ENCODE results near the gene WASF2. TPM values are rescaled to one million over a fixed set of nuclear protein-coding genes. Genes with fewer than 3 reads are reported as not detected.

Gene WASF2
- total RNA-seq, 1 donor from 2014 or later = 22.1 TPM

DNA sequence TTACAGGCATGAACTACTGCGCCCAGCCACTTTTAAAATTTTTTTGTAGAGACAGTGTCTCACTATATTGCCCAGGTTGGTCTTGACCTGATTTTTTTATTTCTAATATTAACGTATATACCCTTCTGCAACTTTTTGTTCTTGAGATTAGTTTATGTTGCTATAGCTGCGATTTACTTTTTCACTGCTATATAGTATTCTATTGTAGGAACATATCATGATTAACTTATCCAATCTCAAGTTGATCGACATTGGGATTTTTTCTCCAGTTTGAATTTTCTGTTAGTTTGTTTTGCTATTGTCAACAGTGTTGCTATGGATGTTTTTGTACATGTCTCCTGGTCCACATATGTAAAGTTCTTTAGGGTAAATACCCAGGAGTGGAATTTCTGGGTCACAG lies 35.4 kb downstream of the WASF2 start:
- Histone ChIP-seq H3K36me3 (ENCODE audit: control insufficient read depth, insufficient read depth, low read length) (no peaks in the 10 kb centered on the region), H3K4me3 (ENCODE audit: low read depth, low read length) (no peak overlapping the region), H3K27me3 (ENCODE audit: control insufficient read depth, insufficient read depth, low read length) (no peaks in the 10 kb centered on the region)
- TF ChIP-seq, protein P1, sequence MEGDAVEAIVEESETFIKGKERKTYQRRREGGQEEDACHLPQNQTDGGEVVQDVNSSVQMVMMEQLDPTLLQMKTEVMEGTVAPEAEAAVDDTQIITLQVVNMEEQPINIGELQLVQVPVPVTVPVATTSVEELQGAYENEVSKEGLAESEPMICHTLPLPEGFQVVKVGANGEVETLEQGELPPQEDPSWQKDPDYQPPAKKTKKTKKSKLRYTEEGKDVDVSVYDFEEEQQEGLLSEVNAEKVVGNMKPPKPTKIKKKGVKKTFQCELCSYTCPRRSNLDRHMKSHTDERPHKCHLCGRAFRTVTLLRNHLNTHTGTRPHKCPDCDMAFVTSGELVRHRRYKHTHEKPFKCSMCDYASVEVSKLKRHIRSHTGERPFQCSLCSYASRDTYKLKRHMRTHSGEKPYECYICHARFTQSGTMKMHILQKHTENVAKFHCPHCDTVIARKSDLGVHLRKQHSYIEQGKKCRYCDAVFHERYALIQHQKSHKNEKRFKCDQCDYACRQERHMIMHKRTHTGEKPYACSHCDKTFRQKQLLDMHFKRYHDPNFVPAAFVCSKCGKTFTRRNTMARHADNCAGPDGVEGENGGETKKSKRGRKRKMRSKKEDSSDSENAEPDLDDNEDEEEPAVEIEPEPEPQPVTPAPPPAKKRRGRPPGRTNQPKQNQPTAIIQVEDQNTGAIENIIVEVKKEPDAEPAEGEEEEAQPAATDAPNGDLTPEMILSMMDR (IDR thresholded peaks at IDR 0.05; ENCODE audit: insufficient read depth, low read length, severe bottlenecking) = no peak
- FAIRE-seq = no peak
- no peak for DNase-seq (ENCODE audit: low read depth)

DNA sequence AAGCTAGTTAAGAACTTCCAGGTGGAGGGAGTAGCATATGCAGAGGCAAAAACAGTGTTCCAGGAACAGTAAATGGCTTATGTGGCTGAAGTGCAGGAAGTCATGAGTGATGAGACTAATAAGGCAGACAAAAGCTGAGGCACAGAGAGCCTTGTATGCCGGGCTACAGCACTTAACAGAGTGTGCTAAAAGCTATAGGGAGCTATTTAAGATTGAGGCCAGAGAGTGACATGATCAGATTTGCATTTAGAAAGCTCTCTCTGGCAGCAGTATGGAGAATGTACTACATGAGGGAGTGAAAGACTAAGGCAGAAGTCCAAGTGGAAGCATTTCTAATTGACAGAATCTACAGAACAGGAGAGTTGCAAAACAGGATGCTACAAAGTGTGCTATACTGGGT lies 38.6 kb downstream of the WASF2 start:
- DNase-seq (ENCODE audit: low read depth) (no peak), FAIRE-seq (no peak)
- TF ChIP-seq, protein P1 (IDR thresholded peaks at IDR 0.05; ENCODE audit: insufficient read depth, low read length, severe bottlenecking) = no peak
- peaks cover 2% of the 10 kb centered on the region for H3K36me3 ChIP-seq (ENCODE audit: control insufficient read depth, insufficient read depth, low read length)
- H3K27me3 ChIP-seq (ENCODE audit: control insufficient read depth, insufficient read depth, low read length) = no peaks in the 10 kb centered on the region
- no peak overlapping the region for H3K4me3 ChIP-seq (ENCODE audit: low read depth, low read length)

DNA sequence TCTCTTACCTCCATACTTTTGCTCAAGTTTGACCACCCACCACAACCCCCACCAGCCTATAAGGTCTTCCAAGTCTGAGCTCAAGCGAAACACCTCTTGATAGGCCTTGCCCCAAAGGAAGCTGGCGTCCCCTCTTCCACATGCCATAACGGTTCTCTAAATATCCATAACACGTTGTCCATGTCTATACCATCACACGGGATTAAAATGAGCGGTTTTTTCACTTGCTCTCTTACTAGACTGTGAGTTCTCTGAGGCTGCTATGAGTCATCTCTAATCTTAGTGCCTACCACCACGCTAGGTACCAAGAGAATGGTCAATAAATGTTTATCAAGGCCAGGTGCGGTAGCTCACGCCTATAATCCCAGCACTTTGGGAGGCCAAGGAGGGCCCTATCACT lies 41.0 kb downstream of the WASF2 start:
- H3K4me3 ChIP-seq (ENCODE audit: low read depth, low read length) = no peak overlapping the region
- no peak for FAIRE-seq
- TF ChIP-seq, protein P1 (IDR thresholded peaks at IDR 0.05; ENCODE audit: insufficient read depth, low read length, severe bottlenecking) = no peak
- H3K36me3 ChIP-seq (ENCODE audit: control insufficient read depth, insufficient read depth, low read length) = peaks cover 3% of the 10 kb centered on the region
- DNase-seq (ENCODE audit: low read depth) = no peak
- H3K27me3 ChIP-seq (ENCODE audit: control insufficient read depth, insufficient read depth, low read length) = no peaks in the 10 kb centered on the region

DNA sequence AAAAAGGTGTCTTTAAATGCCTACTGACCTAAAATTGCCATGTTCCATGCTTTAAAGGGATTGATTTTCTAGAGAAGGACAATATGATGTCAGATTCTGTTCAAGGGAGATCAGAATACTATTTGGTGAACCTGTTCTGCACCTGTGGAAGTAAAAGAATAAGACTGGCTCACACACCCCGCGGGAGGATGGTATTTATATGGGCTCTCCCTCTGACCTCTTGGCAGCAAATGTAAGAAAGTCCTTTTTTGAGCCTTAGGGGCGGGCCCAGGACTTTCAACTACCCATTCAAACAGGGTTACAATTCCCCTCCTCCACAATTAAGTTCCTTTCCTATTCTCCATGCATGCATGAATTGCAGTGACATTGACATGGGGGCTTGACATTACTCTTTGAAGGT lies 42.1 kb downstream of the WASF2 start:
- DNase-seq (ENCODE audit: low read depth) = no peak
- Histone ChIP-seq H3K36me3 (ENCODE audit: control insufficient read depth, insufficient read depth, low read length) (peaks cover 4% of the 10 kb centered on the region), H3K4me3 (ENCODE audit: low read depth, low read length) (no peak overlapping the region), H3K27me3 (ENCODE audit: control insufficient read depth, insufficient read depth, low read length) (no peaks in the 10 kb centered on the region)
- FAIRE-seq = no peak
- TF ChIP-seq, protein P1 (IDR thresholded peaks at IDR 0.05; ENCODE audit: insufficient read depth, low read length, severe bottlenecking) = no peak

DNA sequence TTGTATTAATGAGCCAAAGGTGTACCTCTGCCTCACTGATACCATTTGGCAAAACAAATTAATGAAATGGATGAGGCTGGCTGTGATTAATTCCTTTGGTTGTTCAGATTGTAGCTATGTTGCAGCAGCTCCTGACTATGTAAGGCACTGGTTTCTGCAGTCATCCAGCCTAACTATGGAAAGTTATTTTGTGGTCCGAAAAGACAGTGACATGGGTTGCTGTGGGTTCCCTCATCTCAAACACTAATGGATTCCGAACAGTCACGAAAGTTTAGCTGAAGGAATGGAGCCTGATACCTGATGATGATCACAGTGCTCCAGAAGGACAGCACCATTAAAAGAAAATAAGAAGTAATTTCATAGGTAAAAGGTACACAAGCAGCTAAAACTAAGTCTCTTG lies 42.6 kb downstream of the WASF2 start:
- no peak for DNase-seq (ENCODE audit: low read depth)
- Histone ChIP-seq H3K4me3 (ENCODE audit: low read depth, low read length) (no peak overlapping the region), H3K36me3 (ENCODE audit: control insufficient read depth, insufficient read depth, low read length) (peaks cover 4% of the 10 kb centered on the region), H3K27me3 (ENCODE audit: control insufficient read depth, insufficient read depth, low read length) (no peaks in the 10 kb centered on the region)
- TF ChIP-seq, protein P1 (IDR thresholded peaks at IDR 0.05; ENCODE audit: insufficient read depth, low read length, severe bottlenecking) = no peak
- FAIRE-seq = no peak

DNA sequence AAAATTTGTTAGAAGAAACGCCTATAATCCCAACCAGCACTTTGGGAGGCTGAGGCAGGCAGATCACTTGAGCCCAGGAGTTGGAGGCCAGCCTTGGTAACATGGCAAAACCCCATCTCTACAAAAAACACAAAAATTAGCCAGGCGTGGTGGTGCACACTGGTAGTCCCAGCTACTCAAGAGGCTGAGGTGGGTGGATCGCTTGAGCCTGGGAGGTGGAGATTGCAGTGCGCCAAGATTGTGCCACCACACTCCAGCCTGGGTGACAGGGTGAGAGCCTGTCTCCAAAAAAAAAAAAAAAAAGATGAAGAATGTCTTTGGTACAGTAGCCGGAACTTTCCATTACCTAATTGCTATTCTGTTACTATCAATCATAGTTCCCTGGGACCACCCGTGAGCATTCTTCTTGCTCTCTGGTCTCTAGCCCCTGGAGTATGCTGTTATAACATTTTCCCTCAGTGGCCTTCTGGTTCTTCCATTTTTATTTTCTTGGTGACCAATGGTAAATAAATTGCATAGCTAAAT lies 43.4 kb downstream of the WASF2 start:
- no peak for DNase-seq (ENCODE audit: low read depth)
- TF ChIP-seq, protein P1 (IDR thresholded peaks at IDR 0.05; ENCODE audit: insufficient read depth, low read length, severe bottlenecking) = no peak
- Histone ChIP-seq H3K36me3 (ENCODE audit: control insufficient read depth, insufficient read depth, low read length) (peaks cover 5% of the 10 kb centered on the region), H3K27me3 (ENCODE audit: control insufficient read depth, insufficient read depth, low read length) (no peaks in the 10 kb centered on the region), H3K4me3 (ENCODE audit: low read depth, low read length) (no peak overlapping the region)
- FAIRE-seq = no peak

Measured in bronchial epithelial cell (primary cell).